Measurements from ENCODE around the gene CRPPA.
"Not testable (repeated sequence)": the region's sequence is repeated elsewhere in the genome, so short reads cannot be mapped to it uniquely, and the experiment has no call there.

The CRPPA gene

GRCh38 chr7:16395121-16395520 is 26.2 kb downstream of the CRPPA start:
- no peak for DNase-seq

DNA sequence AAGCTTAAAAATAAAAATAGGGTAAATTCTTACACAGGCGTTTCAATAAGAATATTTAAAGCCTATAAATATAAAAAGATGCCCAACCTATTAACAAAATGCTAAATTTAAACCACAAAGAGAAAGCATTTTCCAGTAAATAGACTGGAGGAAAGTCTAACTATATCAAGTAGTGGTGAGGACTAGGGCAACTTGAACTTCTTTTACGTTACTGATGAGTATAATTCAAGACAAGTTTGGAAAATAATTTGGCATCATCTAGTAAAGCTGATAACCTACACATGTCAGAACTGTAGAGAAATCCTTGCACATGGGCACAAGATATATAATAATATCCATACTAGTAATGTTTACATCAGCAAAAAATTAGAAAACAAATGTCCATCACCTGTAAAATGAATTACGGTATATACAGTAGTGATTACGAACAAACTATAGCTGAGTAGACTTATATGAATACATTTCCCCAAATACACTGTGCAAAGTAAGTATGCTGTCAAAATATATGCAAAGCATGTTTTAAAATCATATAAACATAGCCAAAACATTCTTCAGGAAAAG is 27.4 kb downstream of the CRPPA start:
- no peak for DNase-seq

DNA sequence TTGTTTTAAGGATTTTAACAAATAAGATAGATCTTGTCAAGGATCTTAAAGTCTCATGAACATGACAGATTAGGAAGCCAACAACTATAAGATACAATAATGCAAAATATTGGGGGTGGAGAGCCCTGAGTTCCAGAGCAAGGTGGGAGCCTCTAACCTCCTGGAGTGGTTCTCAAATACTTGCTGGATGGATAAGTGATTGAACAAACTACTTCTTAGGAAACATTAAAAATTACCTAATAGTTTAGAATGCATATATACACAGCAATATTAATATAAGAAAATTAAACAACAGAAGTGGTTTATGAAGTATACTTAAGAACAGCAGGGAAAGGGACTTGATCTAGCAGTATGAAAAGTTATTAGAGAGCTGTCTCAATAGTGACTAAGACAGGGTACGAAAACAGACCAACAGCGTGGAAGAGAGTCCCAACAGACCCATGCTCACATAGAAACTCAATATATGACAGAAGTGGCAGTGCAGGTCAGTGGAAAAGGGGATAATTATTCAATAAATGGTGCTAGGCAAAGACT is 28.3 kb downstream of the CRPPA start:
- DNase-seq, result no peak

DNA sequence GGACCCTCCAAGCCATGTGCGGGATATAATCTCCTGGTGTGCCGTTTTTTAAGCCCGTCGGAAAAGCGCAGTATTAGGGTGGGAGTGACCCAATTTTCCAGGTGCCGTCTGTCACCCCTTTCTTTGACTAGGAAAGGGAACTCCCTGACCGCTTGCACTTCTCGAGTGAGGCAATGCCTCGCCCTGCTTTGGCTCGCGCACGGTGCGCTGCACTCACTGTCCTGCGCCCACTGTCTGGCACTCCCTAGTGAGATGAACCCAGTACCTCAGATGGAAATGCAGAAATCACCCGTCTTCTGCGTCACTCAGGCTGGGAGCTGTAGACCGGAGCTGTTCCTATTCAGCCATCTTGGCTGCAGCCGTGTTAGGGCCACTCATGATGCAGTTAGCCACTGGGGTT is 37.6 kb downstream of the CRPPA start:
- not testable (repeated sequence) for DNase-seq

GRCh38 chr7:16383103-16383502 is 38.2 kb downstream of the CRPPA start:
- not testable (repeated sequence) for DNase-seq
